Measurements from ENCODE around the gene NEDD4L. TPM values are rescaled to one million over a fixed set of nuclear protein-coding genes. Genes with fewer than 3 reads are reported as not detected.

Gene NEDD4L
- total RNA-seq, 1 donor, result 31.5 TPM

- DNase-seq (ENCODE audit: low read depth), result no peak
- no peak overlapping the region for H3K4me3 ChIP-seq (ENCODE audit: low read depth, low read length)
- TF ChIP-seq CTCF (IDR thresholded peaks at IDR 0.05; ENCODE audit: insufficient read depth, low read depth, low read length), result no peak
Observed at GRCh38 chr18:58037163-58037562, 6.9 kb upstream of the NEDD4L start.

- no peak overlapping the region for H3K4me3 ChIP-seq (ENCODE audit: low read depth, low read length)
- no peak for DNase-seq (ENCODE audit: low read depth)
- TF ChIP-seq CTCF (IDR thresholded peaks at IDR 0.05; ENCODE audit: insufficient read depth, low read depth, low read length), result no peak
Observed at GRCh38 chr18:58038063-58038462, 6.0 kb upstream of the NEDD4L start.

- no peak for DNase-seq (ENCODE audit: low read depth)
- no peak overlapping the region for H3K4me3 ChIP-seq (ENCODE audit: low read depth, low read length)
- no peak for TF ChIP-seq CTCF (IDR thresholded peaks at IDR 0.05; ENCODE audit: insufficient read depth, low read depth, low read length)
Observed at GRCh38 chr18:58041633-58042032, 2.4 kb upstream of the NEDD4L start.

GRCh38 chr18:58042826-58043490 lies 1.1 kb upstream of the NEDD4L start:
- TF ChIP-seq CTCF (IDR thresholded peaks at IDR 0.05; ENCODE audit: insufficient read depth, low read depth, low read length), result no peak
- DNase-seq (ENCODE audit: low read depth), result no peak

GRCh38 chr18:58044370-58045241 lies 580 bp downstream of the NEDD4L start:
- TF ChIP-seq CTCF (IDR thresholded peaks at IDR 0.05; ENCODE audit: insufficient read depth, low read depth, low read length), result no peak
- peak; percentile 39 for DNase-seq (ENCODE audit: low read depth)
- peak overlapping the region; percentile 71 for H3K4me3 ChIP-seq (ENCODE audit: low read depth, low read length)

More at GRCh38 chr18:58042826-58043490, 1.1 kb upstream of the NEDD4L start:
- peak overlapping the region; percentile 71 for H3K4me3 ChIP-seq (ENCODE audit: low read depth, low read length)

- DNase-seq (ENCODE audit: low read depth), result peak; percentile 10
- H3K4me3 ChIP-seq (ENCODE audit: low read depth, low read length), result peak overlapping the region; percentile 71
- TF ChIP-seq CTCF (IDR thresholded peaks at IDR 0.05; ENCODE audit: insufficient read depth, low read depth, low read length), result no peak
Observed at GRCh38 chr18:58045242-58046092, 1.4 kb downstream of the NEDD4L start.

Measured in fibroblast of villous mesenchyme (primary cell).